Measurements from ENCODE around the gene ZNF234.
A peak's percentile ranks its signal among the peaks of the same experiment; 100 is the strongest.

- no peak for TF ChIP-seq CTCF (IDR thresholded peaks at IDR 0.05)
- TF ChIP-seq POLR2A (IDR thresholded peaks at IDR 0.05), result no peak
- TF ChIP-seq POLR2AphosphoS5 (IDR thresholded peaks at IDR 0.05), result peak in 2 of 3 donors; percentile 40 to 55
- no peak for TF ChIP-seq EP300 (IDR thresholded peaks at IDR 0.05)
Measured at GRCh38 chr19:44207126-44207803, 65.9 kb downstream of the ZNF234 start.

Measured in suprapubic skin (tissue), 4 donors.